Hematopoietic multipotent progenitor cell treated with erythropoietin and hydrocortisone succinate and interleukin-3 and kit ligand, for 17 days (in vitro differentiated cells): ENCODE data around the gene PRPF8.

Experiments used
- DNase-seq: peaks from one replicate; pipeline ENCODE4 v3.0.0-alpha.2; 2015; ENCODE audit warnings: low spot score

The PRPF8 gene

GRCh38 chr17:1626333-1626732, 58.3 kb downstream of the PRPF8 start:
- DNase-seq: no peak

GRCh38 chr17:1625581-1625980, 59.1 kb downstream of the PRPF8 start:
- peak; percentile 47 for DNase-seq

- no peak for DNase-seq
Measured at GRCh38 chr17:1625053-1625452, 59.6 kb downstream of the PRPF8 start.

GRCh38 chr17:1624650-1625049, 60.0 kb downstream of the PRPF8 start:
- no peak for DNase-seq

- DNase-seq: no peak
Measured at GRCh38 chr17:1623057-1623630, 61.5 kb downstream of the PRPF8 start.

- DNase-seq: no peak
Measured at GRCh38 chr17:1621273-1621954, 63.3 kb downstream of the PRPF8 start.

- DNase-seq: no peak
Measured at GRCh38 chr17:1620486-1620885, 64.2 kb downstream of the PRPF8 start.

GRCh38 chr17:1617620-1618174, 67.0 kb downstream of the PRPF8 start:
- DNase-seq: peak; percentile 69

- no peak for DNase-seq
Measured at GRCh38 chr17:1616101-1616500, 68.6 kb downstream of the PRPF8 start.

GRCh38 chr17:1612400-1612799, 72.3 kb downstream of the PRPF8 start:
- DNase-seq: no peak

GRCh38 chr17:1611715-1612114, 73.0 kb downstream of the PRPF8 start:
- no peak for DNase-seq

GRCh38 chr17:1608676-1609075, 76.0 kb downstream of the PRPF8 start:
- DNase-seq: no peak

GRCh38 chr17:1607971-1608320, 76.7 kb downstream of the PRPF8 start:
- DNase-seq: no peak

GRCh38 chr17:1606352-1606985, 78.2 kb downstream of the PRPF8 start:
- no peak for DNase-seq

GRCh38 chr17:1605681-1606351, 78.9 kb downstream of the PRPF8 start:
- no peak for DNase-seq

- DNase-seq: no peak
Measured at GRCh38 chr17:1604831-1605528, 79.7 kb downstream of the PRPF8 start.

GRCh38 chr17:1601571-1601970, 83.1 kb downstream of the PRPF8 start:
- DNase-seq: no peak
